HG02571 (cell line): ENCODE data around the gene TEX44.

Source experiments
- ATAC-seq: cut with Tn5 transposase; IDR thresholded peaks from one replicate; pipeline ENCODE4 v1.9.1; 2021; ENCODE audit warnings: mild to moderate bottlenecking, moderate library complexity; ENCODE audit not compliant: unreplicated experiment

TEX44 gene

DNA sequence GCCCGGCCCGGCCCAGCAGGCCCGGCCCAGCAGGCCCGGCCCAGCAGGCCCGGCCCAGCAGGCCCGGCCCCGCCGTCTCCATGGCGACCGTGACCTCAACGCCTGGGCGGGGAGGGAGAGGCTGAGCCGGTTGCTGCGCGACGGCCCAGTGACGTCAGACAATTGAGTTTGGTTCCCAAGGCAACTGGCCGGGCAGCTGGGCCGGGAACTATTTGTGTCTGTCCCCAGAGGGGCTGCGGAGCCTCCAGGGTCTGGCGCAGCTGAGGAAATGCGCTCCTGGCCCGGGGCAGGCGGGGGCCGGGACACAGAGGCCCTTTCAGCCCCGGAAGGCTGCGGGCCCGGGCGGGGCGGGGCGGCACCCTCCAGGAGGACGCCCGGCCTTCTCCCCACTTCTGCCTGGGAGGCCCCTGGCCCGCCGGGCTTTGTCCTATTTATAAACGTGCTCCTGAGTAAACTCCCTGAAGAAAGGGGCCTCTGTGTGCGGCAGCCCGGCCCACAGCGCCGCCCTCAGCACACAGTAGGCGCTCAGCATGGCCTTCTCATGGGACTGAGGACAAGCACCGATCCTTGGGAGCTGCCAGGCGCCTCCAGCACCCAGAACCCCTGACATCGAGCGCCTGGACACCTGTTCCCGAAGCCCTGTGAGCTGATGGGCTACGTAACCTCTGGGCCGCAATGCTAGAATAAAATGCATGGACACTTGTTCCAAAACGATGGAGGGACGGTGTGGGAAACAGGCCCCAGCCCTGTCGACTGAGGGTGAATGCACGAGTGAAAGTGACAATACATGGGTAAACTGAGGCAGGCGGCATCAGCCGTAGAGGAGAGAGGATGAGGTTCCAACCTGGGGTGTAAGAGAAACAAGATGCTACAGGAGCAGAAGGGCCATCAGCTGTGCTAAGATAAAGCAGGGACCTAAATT, 12.3 kb downstream of the TEX44 start:
- peak; percentile 79 for ATAC-seq

- no peak for ATAC-seq
Observed at GRCh38 chr2:231605607-231606091, 13.0 kb downstream of the TEX44 start.

DNA sequence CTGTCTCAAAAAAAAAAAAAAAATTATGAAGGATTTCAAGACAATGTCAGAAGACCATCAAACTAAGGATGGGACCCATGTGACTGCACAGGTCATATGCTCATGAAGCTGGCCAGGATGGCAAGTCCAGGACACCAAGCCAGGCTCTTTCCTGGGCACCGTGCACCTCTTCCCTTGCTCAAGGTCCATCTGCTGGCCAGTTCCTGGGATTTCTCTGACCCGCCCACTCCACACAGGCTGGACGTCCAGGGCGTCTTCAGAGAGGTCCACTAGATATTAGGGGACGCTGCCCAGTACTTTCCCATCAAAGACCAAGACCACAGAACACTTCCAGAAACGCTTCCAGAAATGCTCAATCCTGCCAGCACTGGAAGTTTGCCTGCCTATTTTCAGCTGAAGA, 14.3 kb downstream of the TEX44 start:
- no peak for ATAC-seq

DNA sequence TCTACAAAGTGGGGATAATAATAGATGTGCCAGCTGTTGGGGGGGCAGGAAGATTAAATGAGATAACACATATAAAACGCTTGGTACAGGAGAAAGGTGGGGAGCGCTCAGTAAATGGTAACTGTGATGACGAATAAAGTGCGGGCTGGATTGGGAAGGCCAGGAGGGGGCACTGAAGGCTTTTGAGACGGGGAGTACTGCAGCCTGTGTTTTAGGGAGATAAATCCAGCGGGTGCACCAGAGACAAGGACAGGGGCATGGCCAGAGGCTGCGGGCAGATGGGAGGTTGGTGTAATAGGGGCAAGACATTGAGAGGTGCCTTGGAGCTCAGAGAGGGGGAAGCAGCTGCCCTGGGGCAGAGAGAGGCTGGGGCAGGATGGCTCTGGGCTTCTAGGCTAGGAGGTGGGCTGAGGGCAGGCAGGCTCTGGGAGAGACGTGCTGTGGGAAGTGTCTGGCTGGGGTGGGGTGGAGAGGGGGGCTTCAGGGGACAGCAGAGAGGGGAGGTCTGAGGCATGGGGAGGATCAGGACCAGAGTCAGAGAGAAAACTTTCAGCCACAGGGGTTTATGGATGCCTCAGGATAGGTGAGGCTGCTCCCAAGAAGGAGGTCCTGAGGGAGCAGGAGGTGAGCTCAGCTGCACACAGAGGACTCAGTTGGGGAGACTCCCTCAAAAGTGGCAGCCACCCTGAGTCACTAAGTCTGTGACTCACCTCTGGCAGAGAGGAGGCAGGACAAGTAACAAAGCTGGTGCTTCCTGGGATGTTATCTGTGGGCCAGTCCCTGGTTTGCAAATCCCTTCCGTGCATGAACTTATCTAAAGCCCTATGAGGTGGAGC, 18.8 kb downstream of the TEX44 start:
- no peak for ATAC-seq

DNA sequence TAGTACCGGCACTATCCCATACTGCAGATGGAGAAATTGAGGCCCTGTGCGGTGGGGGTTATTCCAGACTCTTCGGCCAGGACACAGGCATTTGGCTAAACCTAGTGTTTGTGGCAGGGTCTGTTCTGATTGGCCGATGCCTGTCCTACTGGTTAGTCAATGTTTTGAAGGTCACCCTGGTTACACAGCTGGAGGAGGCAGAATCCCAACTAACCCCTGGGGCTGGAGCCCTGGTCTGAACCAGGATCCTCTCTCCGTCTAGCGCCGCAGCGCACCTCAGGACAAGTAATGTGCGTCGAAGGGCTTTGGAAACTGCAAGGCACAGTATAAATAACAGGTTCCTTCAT, 19.4 kb downstream of the TEX44 start:
- ATAC-seq = no peak

DNA sequence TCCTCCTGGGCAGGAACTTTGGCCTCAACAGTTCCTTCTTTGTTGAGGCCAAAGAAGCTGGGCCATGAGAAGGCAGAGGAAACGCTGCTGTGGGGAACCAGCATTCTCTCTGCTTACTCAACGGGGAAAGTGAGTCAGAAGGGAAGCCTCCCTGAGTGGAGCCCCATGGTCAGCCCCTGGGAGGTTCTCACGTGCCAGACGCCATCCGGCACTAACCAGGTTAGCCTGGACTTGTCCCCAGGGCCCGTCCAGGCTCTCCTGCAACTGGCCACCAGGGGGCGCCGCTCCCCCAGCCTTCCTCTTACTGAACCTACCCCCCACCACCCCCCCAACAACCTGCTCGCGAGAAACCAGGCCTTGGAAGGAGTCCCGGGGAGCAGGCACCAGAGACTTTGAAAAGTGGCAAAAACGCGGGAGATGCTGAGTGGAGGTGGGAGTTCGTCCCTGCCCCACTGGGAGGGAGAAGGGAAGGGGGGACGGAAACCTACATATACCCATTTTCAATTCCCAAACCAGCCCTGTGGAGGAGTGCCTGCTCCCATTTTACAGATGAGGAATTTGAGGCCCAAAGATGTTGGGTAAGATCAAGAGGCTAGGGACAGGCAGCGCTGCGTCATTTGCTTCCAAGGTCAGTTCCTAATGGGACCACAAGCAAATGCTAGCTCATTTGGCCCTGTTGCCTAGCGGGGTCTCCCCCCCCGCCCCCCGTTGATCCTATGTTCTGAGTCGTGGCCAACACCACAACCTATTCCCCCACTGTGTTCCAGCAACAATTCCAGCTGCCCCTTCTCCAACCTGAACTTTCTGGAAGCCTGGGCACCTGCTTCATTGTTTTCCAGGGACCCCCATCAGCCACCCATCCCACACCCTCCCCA, 20.0 kb downstream of the TEX44 start:
- no peak for ATAC-seq

DNA sequence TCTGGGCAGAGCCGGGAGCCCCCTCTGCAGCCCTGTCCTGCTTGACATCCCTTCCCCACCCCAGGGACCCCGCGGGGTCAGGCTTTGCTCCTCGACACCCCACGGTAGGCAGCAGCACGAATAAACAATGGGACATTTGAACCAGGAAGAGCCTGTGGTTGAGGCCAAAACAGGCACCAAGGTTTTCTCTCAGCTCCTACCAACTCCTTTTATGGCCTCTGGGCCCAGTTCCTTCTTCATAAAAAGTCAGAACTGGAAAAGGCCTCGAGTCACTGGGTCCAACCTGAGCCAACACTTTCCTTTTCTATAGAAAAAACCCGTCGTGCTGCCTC, 20.6 kb downstream of the TEX44 start:
- no peak for ATAC-seq

DNA sequence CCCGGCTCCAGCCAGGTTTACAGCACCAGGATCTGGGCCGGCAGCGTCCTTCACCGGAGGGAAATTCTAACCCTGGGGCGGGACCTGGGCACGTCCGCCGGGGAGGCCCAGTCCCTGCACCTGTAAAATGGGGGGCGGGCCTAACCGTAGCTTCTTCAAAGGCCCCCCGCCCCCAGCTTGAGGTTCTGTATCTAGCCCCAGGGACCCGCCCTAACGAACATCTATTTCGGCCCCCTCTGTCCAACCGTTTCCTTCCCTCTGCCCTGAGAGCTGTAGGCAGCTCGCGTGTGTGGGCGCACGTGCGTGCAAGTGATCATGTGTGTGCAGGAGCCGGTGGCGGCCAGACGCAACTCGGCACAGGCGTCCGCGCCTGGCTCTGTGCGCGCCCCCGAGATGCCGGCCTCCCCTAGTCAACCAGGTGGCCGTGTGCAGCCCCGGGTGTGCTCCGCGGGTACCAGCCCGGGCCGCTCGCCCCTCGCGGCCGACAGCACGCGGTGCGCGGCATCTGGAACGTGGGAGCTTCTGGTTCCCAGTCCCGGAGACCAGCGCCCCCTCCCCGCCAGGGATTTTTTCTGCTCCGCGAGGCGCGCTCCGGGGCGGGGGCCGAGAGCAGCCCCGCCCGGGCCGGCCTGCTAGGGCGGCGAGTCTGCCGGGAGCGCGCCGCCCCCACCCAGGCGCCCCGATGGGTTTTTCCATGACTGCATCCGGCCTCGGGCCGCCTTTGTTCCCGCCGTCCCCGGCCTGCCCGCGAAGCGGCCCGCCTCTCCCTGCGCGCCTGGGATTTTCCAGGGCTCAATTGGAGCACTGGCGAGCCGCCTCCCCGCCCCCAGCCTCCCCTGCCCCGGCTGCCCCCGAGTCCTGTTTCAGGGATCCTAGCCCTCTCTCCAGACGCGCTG, 21.2 kb downstream of the TEX44 start:
- ATAC-seq = peak; percentile 66

DNA sequence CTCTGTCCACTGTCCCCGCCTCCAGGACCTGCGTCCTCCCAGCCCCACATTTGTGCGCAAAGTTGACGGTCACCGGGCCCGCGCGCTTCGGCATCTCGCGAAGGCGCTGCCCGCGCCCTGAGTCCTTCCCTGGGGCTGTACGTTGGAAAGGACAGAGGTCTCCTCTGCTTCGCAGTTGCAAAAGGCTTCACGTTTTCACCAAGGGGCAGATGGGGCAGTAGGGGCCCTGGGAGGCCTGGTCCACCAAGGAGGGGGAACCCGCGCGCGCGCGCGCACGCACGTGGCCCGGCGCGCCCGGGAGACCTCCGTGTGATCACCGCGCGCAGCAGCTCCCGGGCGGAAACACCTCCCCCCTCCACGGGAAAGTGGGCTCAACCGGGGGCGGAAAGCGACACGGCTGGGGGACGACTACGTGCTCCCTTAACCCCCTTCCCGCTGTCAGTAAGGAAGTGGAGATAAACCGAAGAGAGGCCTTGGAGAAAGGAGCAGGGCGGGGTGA, 21.9 kb downstream of the TEX44 start:
- ATAC-seq = no peak

GRCh38 chr2:231615058-231615671, 22.5 kb downstream of the TEX44 start:
- ATAC-seq = no peak

DNA sequence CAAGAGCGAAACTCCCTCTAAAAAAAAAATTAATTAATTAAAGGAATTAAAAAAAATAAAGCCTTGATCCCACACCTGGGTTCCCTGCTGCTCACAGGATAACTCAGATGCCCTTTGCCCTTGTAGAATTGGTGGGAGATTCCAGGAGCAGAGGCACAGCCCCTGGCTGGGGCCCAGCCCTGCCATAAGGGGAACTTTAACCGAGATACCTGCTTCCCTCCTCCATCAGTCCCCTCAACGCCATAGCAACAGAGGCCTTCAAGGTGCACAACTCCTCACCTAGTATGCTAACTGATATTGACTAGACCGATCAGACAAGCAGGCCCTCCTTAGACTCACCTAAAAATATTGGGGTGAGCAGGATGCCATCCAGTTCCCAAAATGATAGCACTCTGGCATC, 23.6 kb downstream of the TEX44 start:
- no peak for ATAC-seq

GRCh38 chr2:231617059-231617926, 24.6 kb downstream of the TEX44 start:
- no peak for ATAC-seq

DNA sequence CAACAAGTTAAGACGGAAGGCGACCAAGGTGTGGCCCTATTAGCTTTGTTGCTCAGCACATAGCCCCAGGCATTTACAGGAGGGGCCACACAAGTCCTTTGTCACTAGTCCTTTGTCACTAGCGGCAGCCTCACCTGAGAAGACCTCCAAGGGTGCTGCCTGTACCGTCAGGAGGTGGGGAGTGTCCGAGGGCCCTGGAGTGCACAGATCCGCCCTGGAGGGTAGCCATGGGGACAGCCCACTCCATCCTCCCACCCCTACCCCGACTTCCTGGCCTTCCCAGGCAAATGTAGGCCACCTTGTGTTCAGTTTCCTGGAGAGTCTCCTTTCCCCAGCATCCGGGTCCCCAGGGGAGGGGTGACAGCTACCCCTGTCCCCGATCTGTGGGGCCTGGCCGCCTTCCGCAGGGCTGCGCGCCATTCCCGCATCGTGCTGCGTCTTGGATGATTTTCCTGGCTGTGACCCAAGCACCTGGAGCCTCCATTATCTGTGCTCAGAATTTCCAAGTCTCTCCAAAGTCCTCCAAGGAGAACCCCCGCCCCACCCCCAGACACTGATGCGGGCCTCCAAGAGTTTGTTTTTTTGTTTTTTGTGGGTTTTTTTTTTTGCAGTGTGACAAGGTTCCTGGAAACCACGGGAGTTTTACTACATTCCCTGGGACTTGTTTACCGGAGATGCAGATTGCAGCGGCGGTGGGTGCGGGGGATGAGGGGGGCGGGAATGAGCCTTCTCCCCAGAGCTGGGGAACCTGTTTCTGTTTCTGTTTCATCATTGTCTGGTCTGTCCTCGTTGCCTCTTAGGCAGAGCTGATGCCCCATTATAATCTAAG, 28.6 kb downstream of the TEX44 start:
- no peak for ATAC-seq

DNA sequence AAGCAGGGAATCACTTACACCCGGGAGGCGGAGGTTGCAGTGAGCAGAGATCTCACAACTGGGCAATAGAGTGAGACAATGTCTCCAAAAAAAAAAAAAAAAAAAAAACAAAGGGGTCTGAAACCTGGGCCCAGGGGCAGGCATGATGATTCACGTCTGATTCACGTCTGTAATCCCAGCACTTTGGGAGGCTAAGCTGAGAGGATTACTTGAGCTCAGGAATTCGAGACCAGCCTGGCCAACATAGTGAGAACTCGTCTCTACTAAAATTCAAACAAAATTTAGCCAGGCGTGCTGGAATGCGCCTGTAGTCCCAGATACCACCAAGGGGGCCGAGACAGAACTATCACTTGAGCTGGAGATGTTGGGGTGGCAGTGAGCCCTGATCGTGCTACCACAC, 30.3 kb downstream of the TEX44 start:
- no peak for ATAC-seq

- ATAC-seq = no peak
Observed at GRCh38 chr2:231626449-231626848, 33.8 kb downstream of the TEX44 start.

- no peak for ATAC-seq
Observed at GRCh38 chr2:231627384-231628120, 34.9 kb downstream of the TEX44 start.

GRCh38 chr2:231632559-231633142, 40.0 kb downstream of the TEX44 start:
- no peak for ATAC-seq
